GM12878 (cell line): ENCODE measurements around the gene CSMD2. TPM values are rescaled to one million over a fixed set of nuclear protein-coding genes. Genes with fewer than 3 reads are reported as not detected.

ENCODE experiments used
- ATAC-seq: fragments of 200-7000 bp; cut with Tn5 transposase; 3 replicates; pipeline ENCODE4 v1.9.1; 2020; ENCODE audit warnings: mild to moderate bottlenecking, moderate library complexity
- BruUV-seq: library from RNA; stranded (reverse); fragments of 400-500 nt; replicated peaks from 2 replicates; lab custom pipeline; 2021; lab: Mats Ljungman, UMichigan
- CTCF ChIA-PET: fragments of 300-600 bp; sonication (Branson Sonifier 250); formaldehyde crosslinking; extraction: SDS; loops from one replicate; lab custom pipeline; 2021; ENCODE audit warnings: inconsistent platforms; lab: Yijun Ruan, JAX
- POLR2A ChIA-PET: fragments of 350-600 bp; formaldehyde crosslinking; extraction: SDS; loops from one replicate; lab custom pipeline; 2021; ENCODE audit warnings: inconsistent platforms; lab: Charles Lee
- RAD21 ChIA-PET: fragments of 300-600 bp; sonication (Branson Sonifier 250); formaldehyde crosslinking; loops from one replicate; lab custom pipeline; 2023; ENCODE audit warnings: antibody characterized with exemption; ENCODE audit not compliant: unreplicated experiment; lab: Charles Lee
- SMC1A ChIA-PET: fragments of 300-600 bp; sonication (Branson Sonifier 250); formaldehyde crosslinking; loops from one replicate; lab custom pipeline; 2023; ENCODE audit not compliant: unreplicated experiment, uncharacterized antibody; lab: Charles Lee
- DNase-seq: peaks from one replicate; pipeline ENCODE4 v3.0.0-alpha.2; 2011; ENCODE audit warnings: low read depth, low spot score
- FAIRE-seq: peaks from 3 replicates; lab custom pipeline; 2011; peaks lifted over from hg19 to GRCh38; lab: Jason Lieb, UNC
- H2AFZ ChIP-seq: 2 replicates; pipeline ENCODE4 v1.6.0; 2011; ENCODE audit warnings: low read depth, low read length, control low read depth; ENCODE audit not compliant: control insufficient read depth
- H3K27ac ChIP-seq: 2 replicates; pipeline ENCODE4 v1.5.1; 2011; ENCODE audit warnings: control low read depth; ENCODE audit not compliant: control insufficient read depth, insufficient read depth
- H3K27me3 ChIP-seq, 2 experiments: replicated peaks in 1 of 2; 2 replicates each; pipeline versions ENCODE4 v1.6.0 to v1.6.1; 2011; ENCODE audit warnings: low read length in 1 of 2; ENCODE audit not compliant: control insufficient read depth in 2 of 2, insufficient read depth in 2 of 2
- H3K36me3 ChIP-seq, 2 experiments: 2 replicates each; pipeline ENCODE4 v1.5.1; 2011; ENCODE audit warnings: low read length in 1 of 2; ENCODE audit not compliant: control insufficient read depth in 2 of 2, insufficient read depth in 2 of 2
- H3K4me1 ChIP-seq: 2 replicates; pipeline ENCODE4 v1.6.1; 2011; ENCODE audit warnings: mild to moderate bottlenecking, low read length, moderate library complexity, mixed read lengths; ENCODE audit not compliant: control insufficient read depth, insufficient read depth
- H3K4me2 ChIP-seq: 2 replicates; pipeline ENCODE4 v1.6.0; 2011; ENCODE audit warnings: control low read depth; ENCODE audit not compliant: control insufficient read depth, insufficient read depth
- H3K4me3 ChIP-seq: fragments of 200-600 bp; sonication (generic); 2 replicates; pipeline ENCODE4 v1.5.1; 2016
- H3K79me2 ChIP-seq: 2 replicates; pipeline ENCODE4 v1.6.0; 2011; ENCODE audit warnings: low read length; ENCODE audit not compliant: control insufficient read depth, insufficient read depth
- H3K9ac ChIP-seq: 2 replicates; pipeline ENCODE4 v1.8.0; 2011; ENCODE audit warnings: low read length, control low read depth, mixed read lengths; ENCODE audit not compliant: control insufficient read depth, insufficient read depth
- H3K9me3 ChIP-seq: replicated peaks from 3 replicates; pipeline ENCODE4 v1.5.1; 2011; ENCODE audit warnings: mild to moderate bottlenecking, low read length; ENCODE audit not compliant: control insufficient read depth, insufficient read depth
- H4K20me1 ChIP-seq: 2 replicates; pipeline ENCODE4 v1.6.0; 2011; ENCODE audit not compliant: control insufficient read depth, insufficient read depth
- BCLAF1 ChIP-seq: fragments of 450-650 bp; IDR thresholded peaks from 2 replicates; pipeline ENCODE4 v1.6.1; 2017; ENCODE audit warnings: antibody characterized with exemption, mild to moderate bottlenecking, moderate library complexity
- CBFB ChIP-seq: IDR thresholded peaks from 2 replicates; pipeline ENCODE4 v1.6.1; 2016; ENCODE audit warnings: antibody characterized with exemption, low read depth
- CBX5 ChIP-seq: sonication (generic); IDR thresholded peaks from 2 replicates; pipeline ENCODE4 v1.6.1; 2016; ENCODE audit warnings: low read depth, moderate library complexity, mild to moderate bottlenecking, inconsistent platforms
- DPF2 ChIP-seq: fragments of 450-650 bp; IDR thresholded peaks from 2 replicates; pipeline ENCODE4 v1.6.1; 2017; ENCODE audit warnings: mild to moderate bottlenecking
- HCFC1 ChIP-seq: fragments of 150-350 bp; IDR thresholded peaks from 2 replicates; pipeline ENCODE4 v1.6.1; 2014; ENCODE audit warnings: low read length
- MEF2B ChIP-seq: fragments of 450-650 bp; IDR thresholded peaks from 2 replicates; pipeline ENCODE4 v1.6.1; 2018; ENCODE audit warnings: mild to moderate bottlenecking, moderate library complexity; ENCODE audit not compliant: partially characterized antibody, poor library complexity, severe bottlenecking
- MLLT1 ChIP-seq: fragments of 450-650 bp; IDR thresholded peaks from 2 replicates; pipeline ENCODE4 v1.6.1; 2016; ENCODE audit warnings: mild to moderate bottlenecking
- MXI1 ChIP-seq: fragments of 150-350 bp; IDR thresholded peaks from 2 replicates; pipeline ENCODE4 v1.6.1; 2011; ENCODE audit warnings: low read depth, mild to moderate bottlenecking, inconsistent platforms, low read length, improper control_type of control experiment
- MYC ChIP-seq: IDR thresholded peaks from 2 replicates; pipeline ENCODE4 v1.6.1; 2011; ENCODE audit warnings: mild to moderate bottlenecking, low read length, moderate library complexity, inconsistent platforms; ENCODE audit not compliant: insufficient read depth, insufficient replicate concordance, insufficient read length, severe bottlenecking
- RUNX3 ChIP-seq: IDR thresholded peaks from 2 replicates; pipeline ENCODE4 v1.6.1; 2012; ENCODE audit warnings: low read length, inconsistent platforms
- SMARCA5 ChIP-seq: fragments of 450-650 bp; IDR thresholded peaks from 2 replicates; pipeline ENCODE4 v1.6.1; 2017; ENCODE audit warnings: mild to moderate bottlenecking
- SREBF1 ChIP-seq: IDR thresholded peaks from 2 replicates; pipeline ENCODE4 v1.6.1; 2012; ENCODE audit warnings: mild to moderate bottlenecking, low read length
- SUZ12 ChIP-seq: fragments of 200-600 bp; sonication (generic); IDR thresholded peaks from one replicate; pipeline ENCODE4 v1.6.1; 2018; ENCODE audit warnings: antibody characterized with exemption, mild to moderate bottlenecking; ENCODE audit not compliant: unreplicated experiment
- ZNF217 ChIP-seq: fragments of 450-650 bp; IDR thresholded peaks from 2 replicates; pipeline ENCODE4 v1.6.1; 2017; ENCODE audit warnings: antibody characterized with exemption, mild to moderate bottlenecking
- WGBS: methylation state at CpG from one replicate; pipeline ENCODE4 v1.1.6; 2016; ENCODE audit warnings: low lambda C conversion rate; ENCODE audit not compliant: insufficient replicate concordance, insufficient coverage; ENCODE audit errors: missing lambda C conversion rate; 5-methylcytosine and 5-hydroxymethylcytosine counted together
- in situ Hi-C: fragments of 300-500 bp; cut with MboI; formaldehyde crosslinking; loops from 9 replicates; pipeline ENCODE4 v1.14.3; 2018; ENCODE audit warnings: mixed read lengths
- intact Hi-C: fragments of 100-400 bp; cut with micrococcal nuclease; formaldehyde crosslinking; loops from one replicate; pipeline ENCODE4 v1.14.2; 2022; ENCODE audit not compliant: unreplicated experiment
- polyA plus RNA-seq, 11 experiments: library from polyadenylated mRNA; depleted of rRNA in 4 of 11; unstranded in 6 of 11; stranded (reverse) in 5 of 11; fragments of >200 nt; fragmentation: Nextera tagmentation in 4 of 11; fragmentation: Illumina TruSeq in 1 of 11; extraction: Ambion mirVana in 4 of 11; extraction: Trizol in 1 of 11; gene quantifications; 1 replicate in 1 of 11; 2 replicates in 10 of 11; pipeline versions ENCODE4 v1.2.1 to v1.2.3, GENCODE V29; 2011 to 2016; ENCODE audit warnings: inconsistent platforms in 2 of 11, missing spikeins in 2 of 11, low read depth in 1 of 11
- total RNA-seq, 4 experiments: library from RNA; depleted of rRNA in 3 of 4; stranded (reverse); fragments of >200 nt in 3 of 4; fragmentation: Illumina TruSeq in 1 of 4; extraction: Trizol in 1 of 4; gene quantifications; 2 replicates each; pipeline versions ENCODE4 v1.2.1 to v1.2.3, GENCODE V29; 2013 to 2021
- TF ChIP-seq, protein P1 (sequence below): IDR thresholded peaks from 2 replicates; pipeline ENCODE4 v1.6.1; 2012; ENCODE audit warnings: low read depth, low read length, improper control_type of control experiment
- TF ChIP-seq, protein P2 (sequence below): IDR thresholded peaks from 2 replicates; pipeline ENCODE4 v1.6.1; 2012; ENCODE audit warnings: low read length, inconsistent platforms

CSMD2 gene
- total and polyA plus RNA-seq, 10 of the 15 experiments (the other 5 are each of a cell fraction or from before 2014, with no cell fraction given): under 0.01 TPM; not detected in 9

GRCh38 chr1:33916786-33917185 is 248.2 kb downstream of the CSMD2 start:
- RAD21 ChIA-PET: no interaction called here

More at GRCh38 chr1:33916786-33917185, 248.2 kb downstream of the CSMD2 start:
- H3K27me3 ChIP-seq: no peaks in the 10 kb centered on the region; a peak in 1 of 4 replicates
- DNase-seq (no peak), ATAC-seq (no peak), FAIRE-seq (no peak)
- no peak overlapping the region for H3K4me3 ChIP-seq
- CTCF ChIA-PET: interaction anchor here (1.4 to 1.6 kb wide), 2 partner anchors 16 to 284 kb away, joined by 4 to 5 read pairs; no protein-coding TSS in a partner anchor
- H3K79me2 ChIP-seq: no peaks in the 10 kb centered on the region
- POLR2A ChIA-PET: no interaction called here
- in situ Hi-C loops: no loop called here
- no peak overlapping the region for H3K9ac ChIP-seq
- SMC1A ChIA-PET: no interaction called here
- no peak overlapping the region for H2AFZ ChIP-seq
- WGBS: 25% methylated on average over 11 of the region's 11 CpGs
- H3K36me3 ChIP-seq: no peaks in the 10 kb centered on the region
- BruUV-seq: no TSS peak
- intact Hi-C loops: no loop called here
- no peaks in the 10 kb centered on the region for H4K20me1 ChIP-seq
- H3K9me3 ChIP-seq: no peaks in the 10 kb centered on the region
- H3K4me1 ChIP-seq: no peaks in the 10 kb centered on the region
- no peak overlapping the region for H3K27ac ChIP-seq
- TF ChIP-seq CBFB (no peak), SREBF1 (no peak), DPF2 (no peak), SMARCA5 (no peak), SUZ12 (no peak), MEF2B (no peak), CBX5 (no peak), MLLT1 (no peak), MXI1 (no peak), BCLAF1 (no peak), HCFC1 (no peak), ZNF217 (no peak), RUNX3 (no peak), MYC (no peak)
- TF ChIP-seq, protein P1, sequence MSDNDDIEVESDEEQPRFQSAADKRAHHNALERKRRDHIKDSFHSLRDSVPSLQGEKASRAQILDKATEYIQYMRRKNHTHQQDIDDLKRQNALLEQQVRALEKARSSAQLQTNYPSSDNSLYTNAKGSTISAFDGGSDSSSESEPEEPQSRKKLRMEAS: no peak
- TF ChIP-seq, protein P2, sequence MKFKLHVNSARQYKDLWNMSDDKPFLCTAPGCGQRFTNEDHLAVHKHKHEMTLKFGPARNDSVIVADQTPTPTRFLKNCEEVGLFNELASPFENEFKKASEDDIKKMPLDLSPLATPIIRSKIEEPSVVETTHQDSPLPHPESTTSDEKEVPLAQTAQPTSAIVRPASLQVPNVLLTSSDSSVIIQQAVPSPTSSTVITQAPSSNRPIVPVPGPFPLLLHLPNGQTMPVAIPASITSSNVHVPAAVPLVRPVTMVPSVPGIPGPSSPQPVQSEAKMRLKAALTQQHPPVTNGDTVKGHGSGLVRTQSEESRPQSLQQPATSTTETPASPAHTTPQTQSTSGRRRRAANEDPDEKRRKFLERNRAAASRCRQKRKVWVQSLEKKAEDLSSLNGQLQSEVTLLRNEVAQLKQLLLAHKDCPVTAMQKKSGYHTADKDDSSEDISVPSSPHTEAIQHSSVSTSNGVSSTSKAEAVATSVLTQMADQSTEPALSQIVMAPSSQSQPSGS: no peak
- TF ChIP-seq, all 136 proteins: peak for 0
- H3K4me2 ChIP-seq: no peak overlapping the region
